Spleen (tissue), 11 donors: ENCODE results near the gene ZNF576. TPM values are rescaled to one million over a fixed set of nuclear protein-coding genes. Genes with fewer than 3 reads are reported as not detected.
"Not testable (repeated sequence)": the region's sequence is repeated elsewhere in the genome, so short reads cannot be mapped to it uniquely, and the experiment has no call there.

Experiments
- DNase-seq: peaks from one replicate; pipeline ENCODE4 v3.0.0-alpha.2; 2020
- H3K27ac ChIP-seq, 8 donors: fragments of 200-600 bp; sonication (generic) in 7 of 8; 1 replicate in 4 of 8; 2 replicates in 4 of 8; pipeline versions ENCODE4 v1.5.0 to v1.8.0; 2016 to 2021; ENCODE audit warnings: inconsistent platforms in 4 of 8, mild to moderate bottlenecking in 4 of 8, moderate library complexity in 1 of 8
- H3K27me3 ChIP-seq, 7 donors: fragments of 200-600 bp; sonication (generic) in 6 of 7; replicated peaks in 1 of 7; 1 replicate in 4 of 7; 2 replicates in 3 of 7; pipeline versions ENCODE4 v1.5.0 to v1.8.0; 2016 to 2021; ENCODE audit warnings: inconsistent platforms in 3 of 7, mild to moderate bottlenecking in 1 of 7
- H3K36me3 ChIP-seq, 6 donors: fragments of 200-600 bp; sonication (generic) in 5 of 6; 1 replicate in 4 of 6; 2 replicates in 2 of 6; pipeline versions ENCODE4 v1.5.0 to v1.8.0; 2016 to 2021; ENCODE audit warnings: inconsistent platforms in 2 of 6
- H3K4me1 ChIP-seq, 6 donors: fragments of 200-600 bp; sonication (generic) in 5 of 6; 1 replicate in 3 of 6; 2 replicates in 3 of 6; pipeline versions ENCODE4 v1.5.0 to v1.8.0; 2016 to 2021; ENCODE audit warnings: inconsistent platforms in 3 of 6
- H3K4me3 ChIP-seq, 8 donors: fragments of 200-600 bp; sonication (generic) in 7 of 8; 1 replicate in 4 of 8; 2 replicates in 4 of 8; pipeline versions ENCODE4 v1.5.0 to v1.8.0; 2016 to 2021; ENCODE audit warnings: inconsistent platforms in 4 of 8, mild to moderate bottlenecking in 4 of 8, moderate library complexity in 2 of 8
- H3K9me3 ChIP-seq, 8 donors: fragments of 200-600 bp; sonication (generic) in 7 of 8; 1 replicate in 4 of 8; 2 replicates in 4 of 8; pipeline versions ENCODE4 v1.5.0 to v1.8.0; 2016 to 2021; ENCODE audit warnings: inconsistent platforms in 4 of 8
- CTCF ChIP-seq, 11 experiments: fragments of 200-600 bp in 7 of 11; fragments of 450-650 bp in 4 of 11; sonication (generic) in 4 of 11; IDR thresholded peaks in 8 of 11; conservative IDR thresholded peaks in 3 of 11; 1 replicate in 7 of 11; 2 replicates in 4 of 11; pipeline versions ENCODE4 v1.4.0 to v1.8.0; 2016 to 2021; ENCODE audit warnings: antibody characterized with exemption in 11 of 11, inconsistent platforms in 4 of 11, mild to moderate bottlenecking in 1 of 11
- POLR2A ChIP-seq, 3 donors: fragments of 450-650 bp; IDR thresholded peaks; one replicate each; pipeline ENCODE4 v1.5.1; 2017; ENCODE audit warnings: antibody characterized with exemption in 3 of 3, mild to moderate bottlenecking in 1 of 3
- POLR2AphosphoS5 ChIP-seq, 3 donors: sonication (generic); formaldehyde crosslinking; IDR thresholded peaks; one replicate each; pipeline ENCODE4 v1.5.1; 2017; ENCODE audit warnings: antibody characterized with exemption in 3 of 3
- WGBS, 5 donors: extraction: QIAGEN DNeasy Blood & Tissue Kit in 3 of 5; methylation state at CpG; one replicate each; pipeline versions ENCODE4 v1.1.5 to v1.1.7; 2013 to 2018; 5-methylcytosine and 5-hydroxymethylcytosine counted together
- intact Hi-C: fragments of 100-400 bp; cut with DNase I; formaldehyde crosslinking; loops from one replicate; pipeline ENCODE4 v1.15.0; 2023; ENCODE audit warnings: low total_unique reads
- polyA plus RNA-seq, 3 donors: library from polyadenylated mRNA; stranded (reverse); fragments of 200-250 nt; gene quantifications; one replicate each; pipeline ENCODE4 v1.2.1, GENCODE V29; 2013
- total RNA-seq, 7 donors: library from RNA; depleted of rRNA in 3 of 7; stranded (reverse); fragments of >200 nt in 3 of 7; fragmentation: NEBNext Ultra II Directional in 4 of 7; extraction: Animal tissue kit (Norgen Biotek cat#: 25700) in 4 of 7; gene quantifications; one replicate each; pipeline versions ENCODE4 v1.1.0 to v1.2.1, GENCODE V29; 2016 to 2021
- donor health status: healthy with polysubstance abuse.
- donor health status: DM: no; HTN: no; CAD: no; lungs with moderate emphysema.
- donor health status: DM: no; HTN: no; CAD: no.
- donor health status: Bipolar disorder and iron deficiency.
- donor health status: healthy.
- donor health status: DM: no; HTN: no; CAD: no.
- donor health status: DM: yes; HTN: yes; CAD: no.

The ZNF576 gene
- total and polyA plus RNA-seq, 10 donors: 6.9 to 14.7 (median 11.5) TPM

GRCh38 chr19:43634872-43635560, 38.6 kb downstream of the ZNF576 start:
- Histone ChIP-seq H3K36me3 (no peaks in the 10 kb centered on the region), H3K4me3 (peak overlapping the region in 1 of 8 donors; percentile 13), H3K4me1 (peaks cover 0 to 23% (median 10%) of the 10 kb centered on the region in 6 donors), H3K27ac (no peak overlapping the region), H3K27me3 (peaks cover 0 to 58% (median 2%) of the 10 kb centered on the region in 7 donors), H3K9me3 (no peaks in the 10 kb centered on the region)
- DNase-seq: no peak
- WGBS, 5 donors: 16 to 23% (median 23%) methylated on average over 17 of the region's 17 CpGs
- no peak for TF ChIP-seq CTCF (IDR thresholded peaks at IDR 0.05 in 8 of 11, conservative IDR thresholded peaks at IDR 0.05 in 3 of 11)
- no peak for TF ChIP-seq POLR2A (IDR thresholded peaks at IDR 0.05)
- TF ChIP-seq POLR2AphosphoS5 (IDR thresholded peaks at IDR 0.05): no peak
- intact Hi-C loops: no loop called here

- H3K36me3 ChIP-seq, H3K27ac ChIP-seq, H3K4me3 ChIP-seq, DNase-seq, H3K9me3 ChIP-seq, intact Hi-C loops: not testable (repeated sequence)
- WGBS, 5 donors: 59 to 75% (median 63%) methylated on average over 2 of the region's 2 CpGs
- Histone ChIP-seq H3K27me3 (peaks cover 0 to 63% (median 8%) of the 10 kb centered on the region in 7 donors), H3K4me1 (peaks cover 0 to 28% (median 15%) of the 10 kb centered on the region in 6 donors)
Measured at GRCh38 chr19:43635561-43635940, 39.2 kb downstream of the ZNF576 start.

GRCh38 chr19:43636121-43636683, 39.8 kb downstream of the ZNF576 start:
- 82 to 93% (median 90%) methylated on average over 7 to 14 of the region's 14 CpGs for WGBS, 5 donors
- Histone ChIP-seq H3K27me3 (peaks cover 0 to 70% (median 9%) of the 10 kb centered on the region in 7 donors), H3K4me3 (no peak overlapping the region), H3K36me3 (no peaks in the 10 kb centered on the region), H3K9me3 (no peaks in the 10 kb centered on the region), H3K4me1 (peaks cover 0 to 31% (median 16%) of the 10 kb centered on the region in 6 donors), H3K27ac (no peak overlapping the region)
- intact Hi-C loops: no loop called here
- DNase-seq: no peak
- TF ChIP-seq POLR2A (IDR thresholded peaks at IDR 0.05) (no peak), POLR2AphosphoS5 (IDR thresholded peaks at IDR 0.05) (no peak), CTCF (IDR thresholded peaks at IDR 0.05 in 8 of 11, conservative IDR thresholded peaks at IDR 0.05 in 3 of 11) (no peak)

GRCh38 chr19:43638214-43638994, 42.0 kb downstream of the ZNF576 start:
- H3K9me3 ChIP-seq: no peaks in the 10 kb centered on the region
- WGBS, 5 donors: 68 to 75% (median 72%) methylated on average over 13 of the region's 13 CpGs
- TF ChIP-seq CTCF (IDR thresholded peaks at IDR 0.05 in 8 of 11, conservative IDR thresholded peaks at IDR 0.05 in 3 of 11) (no peak), POLR2A (IDR thresholded peaks at IDR 0.05) (no peak), POLR2AphosphoS5 (IDR thresholded peaks at IDR 0.05) (no peak)
- H3K36me3 ChIP-seq: no peaks in the 10 kb centered on the region
- H3K4me1 ChIP-seq: peaks cover 0 to 31% (median 16%) of the 10 kb centered on the region in 6 donors
- intact Hi-C loops: no loop called here
- no peak for DNase-seq
- no peak overlapping the region for H3K4me3 ChIP-seq
- H3K27me3 ChIP-seq: peaks cover 0 to 77% (median 9%) of the 10 kb centered on the region in 7 donors
- no peak overlapping the region for H3K27ac ChIP-seq
